Spleen (tissue), 7 donors: Measurements from ENCODE around the gene DUS4L.
A peak's percentile ranks its signal among the peaks of the same experiment; 100 is the strongest.

ENCODE experiments used
- CTCF ChIP-seq, 11 experiments: fragments of 200-600 bp in 7 of 11; fragments of 450-650 bp in 4 of 11; sonication (generic) in 4 of 11; IDR thresholded peaks in 8 of 11; conservative IDR thresholded peaks in 3 of 11; 1 replicate in 7 of 11; 2 replicates in 4 of 11; pipeline versions ENCODE4 v1.4.0 to v1.8.0; 2016 to 2021; ENCODE audit warnings: antibody characterized with exemption in 11 of 11, inconsistent platforms in 4 of 11, mild to moderate bottlenecking in 1 of 11
- POLR2A ChIP-seq, 3 donors: fragments of 450-650 bp; IDR thresholded peaks; one replicate each; pipeline ENCODE4 v1.5.1; 2017; ENCODE audit warnings: antibody characterized with exemption in 3 of 3, mild to moderate bottlenecking in 1 of 3
- POLR2AphosphoS5 ChIP-seq, 3 donors: sonication (generic); formaldehyde crosslinking; IDR thresholded peaks; one replicate each; pipeline ENCODE4 v1.5.1; 2017; ENCODE audit warnings: antibody characterized with exemption in 3 of 3
- donor health status: DM: no; HTN: no; CAD: no; lungs with moderate emphysema.
- donor health status: DM: no; HTN: no; CAD: no.
- donor health status: DM: no; HTN: no; CAD: no.

GRCh38 chr7:107580716-107581383 is 17.1 kb downstream of the DUS4L start:
- TF ChIP-seq CTCF (IDR thresholded peaks at IDR 0.05 in 8 of 11, conservative IDR thresholded peaks at IDR 0.05 in 3 of 11) (peak in 1 of 11 experiments; percentile 1), POLR2A (IDR thresholded peaks at IDR 0.05) (no peak), POLR2AphosphoS5 (IDR thresholded peaks at IDR 0.05) (no peak)
